SHP77 (cell line): ENCODE results near the gene DNAH14.
"Not testable (repeated sequence)": the region's sequence is repeated elsewhere in the genome, so short reads cannot be mapped to it uniquely, and the experiment has no call there.

Source experiments
- DNase-seq, 2 experiments: peaks; one replicate each; lab custom pipeline; 2025; lab: John Stamatoyannopoulos, UW

DNAH14 gene

DNA sequence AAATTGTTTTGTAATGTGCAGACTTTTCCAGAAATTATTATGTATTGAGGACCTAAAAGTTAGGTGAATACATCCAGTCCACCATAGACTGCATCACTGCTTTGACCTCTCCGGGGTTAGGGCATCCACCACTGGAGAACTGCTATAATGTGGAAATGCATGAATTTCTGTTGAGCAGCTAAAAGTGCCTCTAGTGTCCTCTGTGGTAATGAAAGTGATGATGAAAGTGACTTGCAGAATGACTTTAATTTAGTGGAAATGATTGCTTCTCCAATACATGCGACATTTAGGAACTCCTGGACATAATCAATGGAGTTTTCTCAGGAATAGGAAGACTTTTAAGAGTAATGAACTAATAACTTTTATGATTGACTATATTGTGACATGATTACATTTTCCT is 327.6 kb downstream of the DNAH14 start:
- DNase-seq = no peak

DNA sequence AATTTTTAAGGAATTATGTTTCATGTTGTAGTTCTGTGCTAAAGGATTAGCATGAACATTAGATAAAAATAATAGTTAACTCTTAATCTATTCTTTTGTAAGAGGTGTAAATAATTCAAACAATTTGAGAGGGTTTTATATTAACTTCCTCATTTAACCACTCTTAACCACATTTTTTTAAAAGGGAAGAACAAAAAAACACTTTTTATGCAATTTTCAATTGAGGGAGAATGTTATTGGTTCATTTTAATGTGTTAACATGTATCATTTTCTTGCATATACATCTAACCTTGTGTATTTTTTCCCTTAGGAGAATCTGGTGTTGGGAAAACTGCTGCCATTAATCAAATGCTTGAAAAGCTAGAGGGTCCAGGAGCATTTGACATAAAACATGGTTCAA is 329.3 kb downstream of the DNAH14 start:
- no peak for DNase-seq

DNA sequence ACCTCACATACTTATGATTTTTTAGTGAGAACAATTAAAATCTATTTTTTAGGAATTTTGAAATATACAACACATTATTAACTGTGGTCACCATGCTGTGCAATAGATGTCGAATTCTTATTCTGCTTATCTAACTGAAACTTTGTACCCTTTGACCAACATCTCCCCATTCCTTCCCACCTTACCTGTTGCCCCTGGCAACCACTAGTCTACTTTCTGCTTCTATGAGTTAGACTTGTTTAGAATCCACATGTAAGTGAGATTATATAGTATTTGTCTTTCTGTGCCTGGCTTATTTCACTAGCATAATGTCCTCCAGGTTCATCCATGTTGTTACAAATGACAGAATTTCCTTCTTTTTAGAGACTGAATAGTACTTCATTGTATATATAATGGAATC is 330.1 kb downstream of the DNAH14 start:
- no peak for DNase-seq

DNA sequence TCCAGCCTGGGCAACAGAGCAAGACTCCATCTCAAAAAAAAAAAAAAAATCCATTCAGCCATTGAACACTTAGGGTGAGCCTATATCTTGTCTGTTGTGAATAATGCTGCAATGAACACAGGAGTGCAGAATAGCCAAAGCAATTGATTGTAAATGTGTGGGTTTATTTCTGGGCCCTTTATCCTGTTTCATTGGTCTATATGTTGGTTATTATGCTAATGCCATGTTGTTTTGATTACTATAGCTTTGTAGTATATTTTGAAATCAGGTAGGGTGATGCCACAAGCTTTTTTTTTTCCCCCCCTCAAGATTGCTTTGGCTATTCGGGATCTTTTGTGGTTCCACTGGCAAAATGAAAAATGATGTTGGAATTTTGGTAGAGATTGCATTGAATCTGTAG is 330.8 kb downstream of the DNAH14 start:
- no peak for DNase-seq

DNA sequence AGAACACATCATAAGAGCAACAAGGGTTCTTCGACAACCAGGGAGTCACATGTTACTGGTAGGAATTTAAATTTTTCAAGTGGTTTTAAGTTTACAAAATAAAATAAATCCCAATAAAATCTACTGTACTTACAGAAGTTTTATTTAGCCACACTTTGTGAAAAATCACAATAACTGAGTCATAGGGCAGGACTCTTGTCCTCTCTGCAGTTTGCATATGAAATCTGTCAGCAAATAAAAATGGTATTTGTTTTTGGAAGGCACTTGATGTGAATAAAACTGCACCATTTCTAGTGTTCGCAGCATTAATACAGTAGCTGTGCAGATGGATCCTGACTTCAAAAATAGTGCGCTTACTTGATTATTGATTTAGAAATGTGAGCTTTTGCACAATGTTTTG is 348.0 kb downstream of the DNAH14 start:
- DNase-seq = no peak

DNA sequence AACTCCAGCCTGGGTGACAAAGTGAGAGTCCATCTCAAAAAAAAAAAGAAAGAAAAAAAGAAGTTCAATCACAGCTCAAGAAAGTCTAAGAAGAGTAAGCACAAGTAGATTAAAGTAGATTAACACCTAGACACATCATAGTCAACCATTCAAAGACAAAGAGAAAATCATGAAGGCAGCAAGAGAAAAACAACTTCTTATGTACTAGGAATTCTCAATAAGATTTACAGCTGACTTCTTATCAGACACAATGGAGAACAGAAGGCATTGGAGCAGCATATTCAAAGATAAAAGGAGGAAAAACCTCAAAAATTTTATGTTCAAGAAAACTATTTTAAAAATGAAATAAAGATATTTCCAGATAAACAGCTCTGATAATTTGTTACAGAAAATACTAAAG is 351.1 kb downstream of the DNAH14 start:
- no peak for DNase-seq

DNA sequence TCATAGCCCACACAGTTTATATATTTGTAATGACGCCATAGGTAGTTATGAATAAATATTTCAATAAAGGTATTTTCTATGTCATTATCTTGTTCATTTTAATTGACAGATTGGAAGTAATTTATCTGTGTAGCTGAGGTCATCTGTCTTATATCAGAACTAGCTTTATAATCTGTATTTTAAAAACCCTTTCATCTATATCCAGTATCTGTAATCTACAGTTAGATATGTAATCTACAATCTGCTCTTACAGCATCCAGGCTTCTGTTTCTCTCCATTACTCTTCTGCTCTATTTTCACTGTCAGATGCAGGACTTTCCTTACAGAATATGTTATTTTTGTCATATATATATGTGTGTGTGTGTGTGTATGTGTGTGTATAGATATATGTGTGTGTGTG is 360.8 kb downstream of the DNAH14 start:
- no peak for DNase-seq

DNA sequence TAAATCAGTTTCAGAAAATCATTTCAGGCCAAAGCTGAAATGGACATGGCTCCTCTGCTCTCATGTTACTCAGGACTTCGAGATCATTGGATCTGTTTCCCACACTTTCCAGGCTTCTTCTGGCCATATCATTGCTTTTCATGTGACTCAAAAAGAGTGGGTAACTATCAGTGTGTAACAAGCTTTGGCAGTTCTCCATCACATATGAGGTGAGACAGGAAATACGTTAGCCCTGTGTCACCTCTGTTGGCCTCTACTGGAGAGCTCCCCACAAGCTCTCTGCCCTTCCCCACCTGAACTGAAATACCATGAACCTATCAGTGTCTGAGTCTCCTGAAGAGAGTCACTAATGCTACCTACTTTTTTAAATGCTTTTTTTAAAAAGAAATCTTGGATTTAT is 370.1 kb downstream of the DNAH14 start:
- no peak for DNase-seq

DNA sequence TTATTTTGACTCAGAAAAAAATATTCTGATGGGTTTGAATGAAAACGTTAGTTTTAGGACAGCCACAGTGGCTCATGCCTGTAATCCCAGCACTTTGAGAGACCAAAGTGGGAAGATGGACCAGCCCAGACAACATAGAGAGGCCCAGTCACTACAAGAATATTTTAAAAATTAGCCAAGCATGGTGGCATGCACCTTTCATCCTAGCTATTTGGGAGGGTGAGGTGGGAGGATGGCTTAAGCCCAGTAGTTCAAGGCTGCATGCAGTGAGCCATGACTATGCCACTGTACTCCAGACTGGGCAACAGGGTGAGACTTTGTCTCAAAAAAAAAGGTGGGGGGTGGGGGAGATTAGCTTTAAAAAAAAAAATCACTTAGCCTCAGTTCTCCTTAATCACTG is 370.9 kb downstream of the DNAH14 start:
- no peak for DNase-seq

DNA sequence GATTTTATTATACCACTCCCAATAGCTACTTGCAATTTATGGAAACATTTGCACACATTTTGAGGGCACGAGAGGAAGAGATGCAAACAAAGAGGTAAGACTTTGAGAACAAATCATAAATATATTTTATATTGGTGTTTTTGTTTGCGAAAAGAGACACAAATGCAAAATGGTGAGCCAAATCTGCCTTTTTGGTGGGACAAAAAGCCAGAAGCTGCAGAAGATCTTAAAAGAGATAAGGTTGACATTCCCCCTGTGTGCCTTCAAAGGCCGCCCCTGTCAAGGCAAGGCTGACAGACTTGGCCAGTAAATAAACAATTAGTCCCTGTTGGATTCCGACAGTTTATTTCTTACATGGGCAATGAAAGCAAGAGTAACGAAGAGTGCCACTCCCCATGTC is 375.5 kb downstream of the DNAH14 start:
- DNase-seq = no peak

DNA sequence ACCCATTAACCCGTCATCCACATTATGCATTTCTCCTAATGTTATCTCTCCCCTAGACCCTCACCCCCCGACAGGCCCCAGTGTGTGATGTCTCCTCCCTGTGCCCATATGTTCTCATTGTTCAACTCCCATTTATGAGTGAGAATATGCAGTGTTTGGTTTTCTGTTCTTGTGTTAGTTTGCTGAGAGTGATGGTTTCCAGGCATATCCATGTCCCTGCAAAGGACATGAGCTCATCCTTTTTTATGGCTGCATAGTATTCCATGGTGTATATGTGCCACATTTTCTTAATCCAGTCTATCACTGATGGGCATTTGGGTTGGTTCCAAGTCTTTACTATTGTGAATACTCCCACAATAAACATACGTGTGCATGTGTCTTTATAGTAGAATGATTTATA is 381.1 kb downstream of the DNAH14 start:
- not testable (repeated sequence) for DNase-seq

DNA sequence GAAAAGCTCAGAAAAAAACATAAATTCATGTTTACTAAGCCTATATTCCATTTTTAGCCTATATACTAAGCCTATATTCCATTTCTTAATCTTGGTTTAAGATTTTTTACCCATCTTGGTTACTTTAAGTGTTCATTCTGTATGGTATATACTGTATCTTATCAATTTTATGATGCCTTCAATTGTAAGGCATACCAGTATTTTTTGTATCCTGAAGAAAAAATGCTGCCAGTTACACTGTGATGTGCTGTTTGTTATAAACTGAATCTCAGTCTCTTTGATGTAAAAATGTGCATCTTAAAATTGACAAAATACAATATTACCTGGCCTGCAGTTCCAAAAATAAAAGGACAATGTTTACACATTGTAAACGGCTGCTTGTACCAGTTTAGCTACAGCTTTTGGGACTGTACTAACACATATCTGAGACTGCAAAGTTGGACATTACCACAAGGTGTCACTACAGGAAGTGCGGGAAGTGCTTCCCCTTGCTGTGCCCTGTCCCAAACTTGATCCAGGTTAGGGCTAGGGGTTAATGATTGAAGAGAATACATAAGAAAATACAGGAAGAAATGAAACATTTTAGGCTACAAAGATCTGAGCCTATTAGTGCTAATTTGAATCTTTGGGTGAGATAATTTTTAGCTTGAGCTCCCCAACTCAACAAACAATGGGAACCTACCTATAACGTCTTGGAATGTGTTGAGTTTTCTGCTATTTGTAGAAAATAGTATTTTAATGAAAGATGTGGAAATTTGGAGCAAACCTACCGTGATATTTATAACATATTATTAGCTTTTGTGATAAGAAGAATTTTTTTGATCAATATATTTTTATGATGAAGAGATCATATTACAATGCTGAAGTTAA is 389.5 kb downstream of the DNAH14 start:
- peak; percentile 37 to 38 for DNase-seq

DNA sequence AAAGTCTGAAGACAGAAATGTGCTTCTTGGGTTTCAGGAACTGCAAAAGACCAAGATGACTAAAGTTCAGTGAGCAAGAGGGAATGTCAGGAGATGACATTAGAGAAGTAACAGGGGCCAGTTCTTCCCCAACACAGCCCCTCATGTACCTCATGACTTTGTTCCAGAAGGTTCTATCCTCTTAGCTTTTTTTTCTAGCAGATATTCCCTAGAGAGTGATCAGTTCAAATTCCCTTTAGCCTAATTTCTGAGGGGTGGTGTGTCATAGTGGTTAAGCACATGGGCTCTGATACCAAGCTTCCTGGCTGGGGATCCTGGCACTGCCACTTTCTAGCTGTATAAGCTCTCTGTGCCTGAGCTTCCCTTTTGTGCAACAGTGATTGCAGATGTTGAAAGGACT is 390.4 kb downstream of the DNAH14 start:
- DNase-seq = no peak

DNA sequence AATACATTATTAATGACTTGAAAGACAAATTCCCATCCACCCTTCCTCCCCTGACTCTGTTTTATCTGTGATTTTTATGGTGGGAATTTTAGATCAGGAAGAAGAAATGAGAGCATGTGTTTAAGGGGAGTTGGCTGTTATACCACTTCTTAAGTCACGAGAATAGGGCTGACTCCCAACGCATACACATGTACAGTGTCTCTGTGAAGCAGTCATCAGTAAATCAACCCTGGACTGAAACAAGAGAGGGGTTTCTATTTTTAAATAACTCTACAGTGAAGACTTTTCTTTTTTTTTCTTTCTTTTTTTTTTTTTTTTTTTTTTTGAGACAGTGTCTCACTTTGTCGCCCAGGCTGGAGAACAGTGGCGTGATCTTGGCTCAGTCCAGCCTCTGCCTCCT is 392.3 kb downstream of the DNAH14 start:
- DNase-seq = no peak

DNA sequence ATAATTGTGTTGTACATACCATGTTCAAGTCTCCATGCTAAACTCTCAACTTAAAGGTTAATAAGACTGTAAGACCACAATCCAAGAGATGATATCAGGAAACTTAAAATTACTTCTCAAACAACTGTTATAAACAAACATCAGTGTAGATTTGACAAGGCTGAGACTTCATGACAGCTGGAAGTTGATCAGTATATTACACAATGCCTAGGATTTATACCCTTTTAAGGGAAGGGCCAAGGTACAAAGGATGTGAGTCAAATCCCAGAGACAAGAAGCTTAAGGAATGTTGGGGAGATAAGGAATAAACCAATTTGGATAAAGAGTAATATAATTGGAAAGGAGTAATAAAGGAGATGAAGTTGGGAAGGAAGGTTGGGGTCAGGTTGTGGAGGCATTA is 399.6 kb downstream of the DNAH14 start:
- DNase-seq = no peak

DNA sequence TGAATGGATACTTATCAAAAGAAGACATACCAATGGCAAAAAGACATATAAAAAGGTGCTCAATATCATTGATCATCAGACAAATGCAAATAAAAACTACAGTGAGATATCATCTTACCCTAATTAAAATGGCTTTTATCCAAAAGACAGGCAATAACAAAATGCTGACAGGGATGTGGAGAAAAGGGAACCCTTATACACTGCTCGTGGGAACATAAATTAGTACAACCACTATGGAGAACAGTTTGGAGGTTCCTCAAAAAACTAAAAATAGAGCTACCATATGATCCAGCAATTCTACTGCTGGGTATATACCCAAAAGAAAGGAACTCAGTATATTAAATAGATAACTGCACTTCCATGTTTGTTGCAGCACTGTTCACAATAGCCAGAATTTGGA is 400.5 kb downstream of the DNAH14 start:
- DNase-seq = not testable (repeated sequence)

DNA sequence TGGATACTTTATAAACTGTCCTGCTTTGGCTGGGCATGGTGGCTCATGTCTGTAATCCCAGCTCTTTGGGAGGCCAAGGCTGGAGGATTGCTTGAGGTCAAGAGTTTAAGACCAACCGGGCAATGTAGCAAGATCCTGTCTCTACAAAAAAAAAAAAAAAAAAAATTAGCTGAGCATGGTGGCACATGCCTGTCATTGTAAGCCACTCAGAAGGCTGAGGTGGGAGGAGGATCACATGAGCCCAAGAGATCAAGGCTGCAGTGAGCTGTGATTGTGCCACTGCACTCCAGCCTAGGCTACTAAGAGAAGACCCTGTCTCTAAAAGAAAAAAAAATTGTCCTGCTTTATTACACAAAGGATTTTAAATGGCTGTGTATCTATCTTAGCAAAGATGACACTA is 403.2 kb downstream of the DNAH14 start:
- DNase-seq = no peak

DNA sequence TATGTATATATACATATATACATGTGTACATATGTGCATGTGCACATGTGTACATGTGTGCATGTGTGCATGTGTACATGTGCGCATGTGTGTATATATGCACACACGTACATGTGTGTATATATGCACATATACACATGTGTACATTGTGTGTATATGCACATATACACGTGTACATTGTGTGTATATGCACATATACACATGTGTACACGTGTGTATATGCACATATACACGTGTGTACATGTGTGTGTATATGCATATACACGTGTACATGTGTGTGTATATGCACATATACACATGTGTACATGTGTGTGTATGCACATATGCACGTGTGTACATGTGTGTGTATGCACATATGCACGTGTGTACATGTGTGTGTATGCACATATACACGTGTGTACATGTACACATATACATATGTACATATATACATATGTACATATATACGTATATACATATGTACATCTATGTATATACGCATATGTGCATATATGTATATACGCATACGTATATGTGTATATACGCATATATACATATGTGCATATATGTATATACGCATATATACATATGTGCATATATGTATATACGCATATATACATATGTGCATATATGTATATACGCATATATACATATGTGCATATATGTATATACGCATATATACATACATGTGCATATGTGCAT is 405.8 kb downstream of the DNAH14 start:
- not testable (repeated sequence) for DNase-seq

DNA sequence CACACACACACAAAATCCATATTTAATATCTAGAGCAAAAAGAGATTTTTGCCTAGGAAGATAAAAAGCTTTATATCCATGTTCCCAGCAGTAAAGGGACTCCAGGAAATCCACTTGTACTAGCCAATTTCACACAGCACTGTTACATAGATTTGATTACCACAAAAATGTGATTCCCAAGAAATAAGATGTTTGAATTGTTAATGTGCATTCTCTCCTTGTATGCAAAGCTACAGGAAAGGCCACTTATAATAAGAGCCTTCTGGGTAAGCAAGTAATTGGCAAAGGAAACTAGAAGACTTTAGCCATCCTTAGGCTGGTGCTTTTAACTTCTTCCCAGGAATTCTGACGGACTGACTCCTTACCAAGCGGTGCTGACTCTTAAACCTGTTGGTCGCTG is 409.1 kb downstream of the DNAH14 start:
- no peak for DNase-seq

DNA sequence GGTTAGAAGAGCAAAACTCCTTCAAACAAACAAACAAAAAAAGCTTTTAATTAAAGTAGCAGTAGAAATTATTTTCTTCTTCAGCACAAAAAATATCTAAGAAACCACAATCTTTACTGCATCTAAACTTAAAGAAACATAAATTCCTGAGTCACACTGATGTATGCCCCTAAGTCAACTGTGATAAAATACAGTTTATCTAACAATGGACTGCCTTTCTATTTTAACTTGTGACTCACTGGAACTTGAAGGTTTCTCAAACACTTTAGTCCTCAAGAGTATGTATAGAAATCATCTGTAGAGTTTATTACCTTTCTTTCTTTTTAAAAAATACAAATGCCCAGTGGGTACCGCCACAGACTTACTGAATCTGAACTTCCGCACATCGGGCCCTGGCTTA is 412.2 kb downstream of the DNAH14 start:
- DNase-seq = no peak

DNA sequence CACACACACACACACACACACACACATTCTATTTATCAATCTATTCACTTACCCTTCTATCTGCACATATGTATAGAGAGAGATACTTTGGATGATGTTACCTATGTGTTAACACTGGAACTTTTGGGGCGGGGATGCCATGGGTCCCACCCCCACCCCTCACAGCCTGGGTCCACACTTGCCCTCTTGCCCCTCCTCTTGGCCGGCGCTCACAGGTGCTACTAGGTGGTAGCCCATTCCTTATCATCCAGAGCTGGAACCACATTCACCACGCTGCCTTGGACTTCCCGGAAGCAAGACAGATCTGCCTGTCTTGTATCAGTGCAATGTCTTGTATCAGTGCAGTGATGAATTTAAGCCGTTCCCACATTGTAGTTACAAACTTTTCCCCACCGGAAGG is 413.2 kb downstream of the DNAH14 start:
- no peak for DNase-seq

DNA sequence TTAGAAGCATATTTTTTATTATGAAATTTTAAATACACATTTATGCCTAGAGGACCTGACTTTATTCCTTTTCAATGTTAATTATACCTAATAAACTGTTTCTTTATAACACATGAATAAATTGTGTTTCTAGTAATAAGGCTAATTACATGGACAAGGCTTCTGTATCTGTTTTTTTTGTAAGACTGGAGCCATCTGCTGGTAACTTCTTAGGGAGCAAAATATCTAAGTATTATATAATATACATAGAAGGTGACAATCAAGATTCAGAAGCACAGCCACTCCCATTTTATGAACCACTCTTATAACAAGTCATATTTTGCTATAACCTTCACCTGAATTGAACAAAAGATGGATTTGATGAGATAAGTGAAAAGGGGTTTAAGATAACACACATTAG is 414.1 kb downstream of the DNAH14 start:
- no peak for DNase-seq

DNA sequence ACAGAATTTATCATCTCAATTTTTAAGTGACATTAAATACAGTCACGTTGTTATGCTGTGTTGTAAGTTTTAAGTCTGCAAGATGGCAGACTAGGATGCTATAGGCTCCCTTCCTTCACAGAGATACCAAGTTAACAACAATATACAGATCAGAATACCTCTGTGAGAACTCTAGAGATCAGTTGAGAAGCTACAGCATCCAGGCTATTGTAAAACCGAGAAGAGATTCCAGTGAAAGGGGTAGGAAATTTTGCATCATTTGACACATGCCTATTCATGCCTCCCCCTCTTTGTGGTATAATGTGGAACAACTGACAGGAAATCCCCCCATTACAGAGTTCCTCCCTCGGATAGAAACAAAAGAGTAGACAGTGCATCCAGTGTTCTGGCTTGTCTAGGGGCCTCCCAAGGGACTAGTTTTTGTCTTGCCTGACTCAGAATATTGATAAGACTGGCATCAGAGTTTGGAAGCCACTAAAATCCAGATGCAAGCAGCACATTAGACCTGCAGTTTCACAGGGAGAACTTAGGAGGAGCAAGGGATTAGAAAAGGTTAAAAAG is 417.7 kb downstream of the DNAH14 start:
- DNase-seq = no peak
